Thyroid gland (tissue), 4 donors: ENCODE data around the gene RHBDF2. TPM values are rescaled to one million over a fixed set of nuclear protein-coding genes. Genes with fewer than 3 reads are reported as not detected.

Experiments
- DNase-seq, 2 donors: peaks; one replicate each; pipeline ENCODE4 v3.0.0-alpha.2; 2019
- H3K27ac ChIP-seq, 3 donors: fragments of 200-600 bp; sonication (generic); 1 replicate in 2 of 3; 2 replicates in 1 of 3; pipeline ENCODE4 v1.5.1; 2016 to 2019; ENCODE audit warnings: mild to moderate bottlenecking in 1 of 3, moderate library complexity in 1 of 3
- H3K27me3 ChIP-seq: fragments of 200-600 bp; sonication (generic); one replicate; pipeline ENCODE4 v1.5.1; 2019
- H3K36me3 ChIP-seq, 2 donors: fragments of 200-600 bp; sonication (generic); one replicate each; pipeline ENCODE4 v1.5.1; 2016 to 2019
- H3K4me1 ChIP-seq, 2 donors: fragments of 200-600 bp; sonication (generic); one replicate each; pipeline ENCODE4 v1.5.1; 2017 to 2019
- H3K4me3 ChIP-seq, 3 donors: fragments of 200-600 bp; sonication (generic); replicated peaks in 1 of 3; 1 replicate in 2 of 3; 2 replicates in 1 of 3; pipeline ENCODE4 v1.5.1; 2016; ENCODE audit warnings: mild to moderate bottlenecking in 1 of 3
- H3K9me3 ChIP-seq: fragments of 200-600 bp; sonication (generic); one replicate; pipeline ENCODE4 v1.5.1; 2017
- POLR2A ChIP-seq, 2 donors: fragments of 450-650 bp; IDR thresholded peaks; one replicate each; pipeline ENCODE4 v1.6.1; 2017; ENCODE audit warnings: antibody characterized with exemption in 2 of 2, mild to moderate bottlenecking in 2 of 2, moderate library complexity in 1 of 2
- WGBS, 2 donors: methylation state at CpG; one replicate each; pipeline ENCODE4 v1.1.5; 2017; 5-methylcytosine and 5-hydroxymethylcytosine counted together
- intact Hi-C: fragments of 100-400 bp; cut with DNase I; formaldehyde crosslinking; loops from one replicate; pipeline ENCODE4 v1.15.1; 2023
- total RNA-seq, 4 donors: library from RNA; depleted of rRNA; stranded (reverse); fragments of >200 nt; gene quantifications; one replicate each; pipeline ENCODE4 v1.2.3, GENCODE V29; 2016
- TF ChIP-seq, protein P1 (sequence below), 6 experiments: fragments of 200-600 bp in 3 of 6; fragments of 450-650 bp in 3 of 6; sonication (generic) in 3 of 6; IDR thresholded peaks; one replicate each; pipeline ENCODE4 v1.5.1; 2016 to 2019; ENCODE audit warnings: antibody characterized with exemption in 6 of 6, mild to moderate bottlenecking in 2 of 6, inconsistent platforms in 1 of 6, moderate library complexity in 1 of 6

The RHBDF2 gene
- total RNA-seq, 4 donors from 2014 or later = 16.4 to 31.1 (median 22.1) TPM

DNA sequence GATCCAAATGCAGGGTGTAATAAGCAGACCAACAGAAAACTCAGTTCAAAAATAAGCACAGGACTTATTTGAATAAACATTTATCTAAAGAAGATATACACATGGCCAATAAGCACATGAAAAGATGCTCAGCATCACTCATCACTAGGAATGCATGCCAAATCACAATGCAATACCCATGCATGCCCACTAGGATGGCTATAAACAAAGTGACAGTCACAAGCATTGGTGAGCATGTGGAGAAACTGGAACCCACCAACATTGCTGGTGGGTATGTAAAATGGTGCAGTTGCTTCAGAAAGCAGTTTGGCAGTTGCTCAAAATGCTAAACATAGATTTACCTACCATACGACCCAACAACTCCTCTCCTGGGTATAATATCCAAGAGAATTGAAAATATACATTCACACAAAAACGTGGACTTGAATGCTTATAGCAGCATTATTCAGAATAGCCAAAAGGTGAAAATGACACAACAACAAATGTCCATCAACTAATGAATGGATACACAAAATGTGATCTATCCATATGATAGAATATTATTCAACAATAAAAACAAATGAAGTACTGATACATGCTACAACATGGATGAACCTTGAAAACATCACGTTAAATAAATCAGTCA, 68.4 kb downstream of the RHBDF2 start:
- H3K27ac ChIP-seq = no peak overlapping the region
- H3K9me3 ChIP-seq = no peaks in the 10 kb centered on the region
- 89 to 93% methylated on average over 3 of the region's 3 CpGs for WGBS, 2 donors
- H3K4me3 ChIP-seq = no peak overlapping the region
- H3K4me1 ChIP-seq = peaks cover 5 to 9% of the 10 kb centered on the region in 2 donors
- H3K36me3 ChIP-seq = no peaks in the 10 kb centered on the region
- intact Hi-C loops = no loop called here
- TF ChIP-seq POLR2A (IDR thresholded peaks at IDR 0.05) = no peak
- TF ChIP-seq, protein P1, sequence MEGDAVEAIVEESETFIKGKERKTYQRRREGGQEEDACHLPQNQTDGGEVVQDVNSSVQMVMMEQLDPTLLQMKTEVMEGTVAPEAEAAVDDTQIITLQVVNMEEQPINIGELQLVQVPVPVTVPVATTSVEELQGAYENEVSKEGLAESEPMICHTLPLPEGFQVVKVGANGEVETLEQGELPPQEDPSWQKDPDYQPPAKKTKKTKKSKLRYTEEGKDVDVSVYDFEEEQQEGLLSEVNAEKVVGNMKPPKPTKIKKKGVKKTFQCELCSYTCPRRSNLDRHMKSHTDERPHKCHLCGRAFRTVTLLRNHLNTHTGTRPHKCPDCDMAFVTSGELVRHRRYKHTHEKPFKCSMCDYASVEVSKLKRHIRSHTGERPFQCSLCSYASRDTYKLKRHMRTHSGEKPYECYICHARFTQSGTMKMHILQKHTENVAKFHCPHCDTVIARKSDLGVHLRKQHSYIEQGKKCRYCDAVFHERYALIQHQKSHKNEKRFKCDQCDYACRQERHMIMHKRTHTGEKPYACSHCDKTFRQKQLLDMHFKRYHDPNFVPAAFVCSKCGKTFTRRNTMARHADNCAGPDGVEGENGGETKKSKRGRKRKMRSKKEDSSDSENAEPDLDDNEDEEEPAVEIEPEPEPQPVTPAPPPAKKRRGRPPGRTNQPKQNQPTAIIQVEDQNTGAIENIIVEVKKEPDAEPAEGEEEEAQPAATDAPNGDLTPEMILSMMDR (IDR thresholded peaks at IDR 0.05) = peak in 2 of 6 experiments; percentile 12 to 31
- DNase-seq = no peak
- no peaks in the 10 kb centered on the region for H3K27me3 ChIP-seq

DNA sequence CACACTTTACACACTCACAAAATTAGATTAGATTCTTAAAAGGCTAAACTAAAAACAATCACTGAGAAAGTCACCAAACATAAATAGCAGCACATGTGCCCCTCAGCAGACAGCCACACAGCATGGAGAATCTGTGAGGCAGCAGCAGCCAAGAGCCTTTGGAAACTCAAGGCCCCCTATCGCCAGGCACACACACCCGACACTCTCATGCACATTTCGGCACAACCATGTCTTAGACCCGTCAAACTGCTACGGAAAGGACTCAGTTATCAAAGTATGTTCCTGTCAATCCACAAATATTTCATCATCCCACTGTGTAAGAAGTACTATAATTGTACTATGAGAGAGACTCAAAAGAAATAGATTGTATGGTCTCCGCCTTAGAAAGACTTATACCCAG, 69.2 kb downstream of the RHBDF2 start:
- Histone ChIP-seq H3K4me3 (no peak overlapping the region), H3K4me1 (peaks cover 9 to 17% of the 10 kb centered on the region in 2 donors), H3K36me3 (no peaks in the 10 kb centered on the region), H3K9me3 (no peaks in the 10 kb centered on the region), H3K27ac (no peak overlapping the region), H3K27me3 (no peaks in the 10 kb centered on the region)
- WGBS, 2 donors = 93 to 97% methylated on average over 6 of the region's 6 CpGs
- TF ChIP-seq POLR2A (IDR thresholded peaks at IDR 0.05) = no peak
- TF ChIP-seq, protein P1 (IDR thresholded peaks at IDR 0.05) = no peak
- no peak for DNase-seq
- intact Hi-C loops = no loop called here

DNA sequence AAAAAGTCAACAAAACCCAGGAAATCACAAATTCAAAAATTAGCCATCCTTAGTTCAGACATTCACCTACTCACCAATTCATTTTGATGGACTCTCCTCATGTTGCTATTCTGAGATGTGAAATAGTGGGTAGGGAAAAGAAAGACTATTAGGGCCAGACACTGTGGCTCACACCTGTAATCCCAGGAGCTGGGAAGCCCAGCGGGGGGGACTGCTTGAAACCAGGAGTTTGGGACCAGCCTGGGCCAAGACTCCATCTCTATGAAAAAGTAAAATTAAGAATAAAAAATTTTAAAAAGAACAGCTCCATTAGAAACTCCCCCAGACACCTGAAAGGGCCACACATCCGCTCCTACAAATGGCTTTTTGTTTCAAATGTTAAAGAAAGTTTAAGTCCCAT, 69.7 kb downstream of the RHBDF2 start:
- H3K27ac ChIP-seq = no peak overlapping the region
- 95 to 98% methylated on average over 2 of the region's 2 CpGs for WGBS, 2 donors
- intact Hi-C loops = no loop called here
- H3K27me3 ChIP-seq = no peaks in the 10 kb centered on the region
- peaks cover 9 to 19% of the 10 kb centered on the region in 2 donors for H3K4me1 ChIP-seq
- no peak for TF ChIP-seq POLR2A (IDR thresholded peaks at IDR 0.05)
- TF ChIP-seq, protein P1 (IDR thresholded peaks at IDR 0.05) = no peak
- H3K4me3 ChIP-seq = no peak overlapping the region
- DNase-seq = no peak
- H3K9me3 ChIP-seq = no peaks in the 10 kb centered on the region
- no peaks in the 10 kb centered on the region for H3K36me3 ChIP-seq

DNA sequence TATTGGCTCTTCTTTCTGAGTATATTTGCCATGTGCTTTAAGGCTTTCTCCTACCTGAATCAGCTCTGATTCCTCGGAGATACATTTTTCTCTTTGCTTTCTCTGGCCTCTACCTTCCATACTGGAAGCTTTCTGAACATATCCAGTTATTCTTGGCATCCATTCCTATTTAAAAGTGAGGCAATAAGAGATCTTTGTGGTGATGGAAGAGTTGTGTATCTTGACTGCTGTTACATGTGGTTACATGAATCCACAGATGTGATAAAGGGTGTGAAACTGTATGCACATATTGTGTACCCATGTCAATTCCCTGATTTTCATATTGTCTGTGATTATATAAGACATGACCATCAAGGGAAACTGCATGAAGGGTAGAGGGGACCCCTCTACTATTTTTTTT, 72.7 kb downstream of the RHBDF2 start:
- Histone ChIP-seq H3K27me3 (no peaks in the 10 kb centered on the region), H3K4me3 (no peak overlapping the region), H3K36me3 (no peaks in the 10 kb centered on the region), H3K27ac (no peak overlapping the region), H3K9me3 (no peaks in the 10 kb centered on the region), H3K4me1 (peaks cover 13 to 19% of the 10 kb centered on the region in 2 donors)
- no peak for DNase-seq
- 94% methylated on average over 1 of the region's 1 CpG for WGBS, 2 donors
- intact Hi-C loops = no loop called here
- TF ChIP-seq, protein P1 (IDR thresholded peaks at IDR 0.05) = no peak
- TF ChIP-seq POLR2A (IDR thresholded peaks at IDR 0.05) = no peak

DNA sequence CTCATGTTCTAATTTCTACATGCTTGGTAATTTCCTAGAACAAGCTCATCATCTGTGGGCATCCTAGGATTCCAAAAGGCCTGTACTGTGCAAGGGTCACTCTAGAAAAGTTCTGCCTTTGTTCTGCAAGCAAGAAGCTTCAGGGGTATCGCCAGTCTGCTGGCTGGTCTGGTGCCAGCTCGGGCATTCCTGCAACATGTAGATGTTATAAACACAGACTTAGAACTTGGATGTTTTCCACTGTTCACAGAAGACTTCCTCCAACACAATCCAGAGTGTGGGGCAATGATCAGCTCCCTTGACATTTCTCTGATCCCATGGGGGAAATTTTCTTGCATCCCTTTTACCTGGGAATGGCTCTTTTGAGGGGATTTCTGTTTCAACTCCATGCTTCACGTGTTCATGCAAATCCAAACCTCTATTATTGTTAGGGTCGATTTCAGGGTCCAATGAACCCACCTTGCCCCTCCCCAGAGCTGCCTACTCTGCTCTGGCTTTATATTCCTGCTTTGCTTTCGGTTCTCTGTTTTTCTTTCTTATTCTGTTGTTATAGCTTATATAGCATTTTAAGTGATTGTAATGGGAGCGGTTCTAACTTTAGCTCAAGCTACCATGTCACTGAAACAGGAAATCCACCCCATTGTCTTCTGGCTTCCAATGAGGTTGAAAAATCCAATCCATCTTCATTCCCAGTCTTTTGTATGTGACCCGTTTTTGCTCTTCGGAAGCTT, 73.6 kb downstream of the RHBDF2 start:
- Histone ChIP-seq H3K27ac (peak overlapping the region; percentile 9 to 34 (median 25)), H3K4me3 (no peak overlapping the region), H3K27me3 (no peaks in the 10 kb centered on the region), H3K9me3 (no peaks in the 10 kb centered on the region), H3K36me3 (no peaks in the 10 kb centered on the region), H3K4me1 (peaks cover 13 to 19% of the 10 kb centered on the region in 2 donors)
- 39 to 51% methylated on average over 8 of the region's 8 CpGs for WGBS, 2 donors
- intact Hi-C loops = no loop called here
- peak; percentile 64 for DNase-seq
- TF ChIP-seq, protein P1 (IDR thresholded peaks at IDR 0.05) = no peak
- TF ChIP-seq POLR2A (IDR thresholded peaks at IDR 0.05) = no peak
